Kidney epithelial cell (primary cell): ENCODE data around the gene P2RX3. TPM values are rescaled to one million over a fixed set of nuclear protein-coding genes. Genes with fewer than 3 reads are reported as not detected.

ENCODE experiments used
- DNase-seq: peaks from one replicate; pipeline ENCODE4 v3.0.0-alpha.2; 2010; ENCODE audit warnings: low read depth
- H3K27me3 ChIP-seq: 2 replicates; pipeline ENCODE4 v1.6.0; 2011; ENCODE audit warnings: low read length; ENCODE audit not compliant: control insufficient read depth, insufficient read depth
- H3K36me3 ChIP-seq: 2 replicates; pipeline ENCODE4 v1.5.1; 2011; ENCODE audit warnings: low read length; ENCODE audit not compliant: control insufficient read depth, insufficient read depth
- H3K4me3 ChIP-seq: 2 replicates; pipeline ENCODE4 v1.5.1; 2011; ENCODE audit warnings: low read depth, mild to moderate bottlenecking, control low read depth, low read length
- CTCF ChIP-seq: IDR thresholded peaks from 2 replicates; pipeline ENCODE4 v1.5.1; 2011; ENCODE audit warnings: mild to moderate bottlenecking, moderate library complexity, low read length, control low read depth, inconsistent platforms; ENCODE audit not compliant: insufficient read depth, poor library complexity, severe bottlenecking
- total RNA-seq: library from RNA; depleted of rRNA; stranded (reverse); fragments of >200 nt; gene quantifications from 2 replicates; pipeline ENCODE4 v1.2.3, GENCODE V29; 2015

The P2RX3 gene
- total RNA-seq, 1 donor from 2014 or later = not detected

DNA sequence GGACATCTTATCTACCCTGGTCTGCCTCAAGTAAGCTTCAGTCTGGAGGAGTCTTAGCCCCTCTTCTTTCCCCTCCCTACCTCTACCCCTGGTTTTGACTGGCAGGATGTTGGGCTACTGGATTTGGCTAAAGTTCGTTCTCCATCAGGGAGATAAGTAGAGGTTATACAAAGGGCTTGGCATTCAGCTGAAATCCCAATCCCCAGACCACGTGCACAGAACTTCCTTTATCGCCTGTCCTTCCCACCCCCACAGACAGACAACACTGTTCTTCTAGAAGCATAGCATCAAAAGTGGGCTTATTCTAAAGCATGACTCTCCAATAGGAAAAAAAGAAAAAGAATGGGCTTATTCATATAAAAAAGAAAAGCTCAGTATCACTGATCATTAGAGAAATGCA is 35.0 kb downstream of the P2RX3 start:
- H3K4me3 ChIP-seq = no peak overlapping the region
- no peaks in the 10 kb centered on the region for H3K36me3 ChIP-seq
- DNase-seq = no peak
- H3K27me3 ChIP-seq = peaks cover 5% of the 10 kb centered on the region
- TF ChIP-seq CTCF = no peak

GRCh38 chr11:57374966-57375365 is 36.8 kb downstream of the P2RX3 start:
- Histone ChIP-seq H3K27me3 (peaks cover 8% of the 10 kb centered on the region), H3K4me3 (no peak overlapping the region), H3K36me3 (no peaks in the 10 kb centered on the region)
- TF ChIP-seq CTCF = no peak
- DNase-seq = no peak

GRCh38 chr11:57375490-57375889 is 37.3 kb downstream of the P2RX3 start:
- Histone ChIP-seq H3K4me3 (no peak overlapping the region), H3K36me3 (no peaks in the 10 kb centered on the region), H3K27me3 (peaks cover 8% of the 10 kb centered on the region)
- DNase-seq = no peak
- no peak for TF ChIP-seq CTCF

- no peak for DNase-seq
- TF ChIP-seq CTCF = no peak
- Histone ChIP-seq H3K4me3 (no peak overlapping the region), H3K27me3 (peaks cover 8% of the 10 kb centered on the region), H3K36me3 (no peaks in the 10 kb centered on the region)
Observed at GRCh38 chr11:57376095-57377090, 38.2 kb downstream of the P2RX3 start.

- Histone ChIP-seq H3K27me3 (peaks cover 8% of the 10 kb centered on the region), H3K4me3 (no peak overlapping the region), H3K36me3 (no peaks in the 10 kb centered on the region)
- no peak for DNase-seq
- TF ChIP-seq CTCF = no peak
Observed at GRCh38 chr11:57377107-57377506, 39.0 kb downstream of the P2RX3 start.
